HEK293 (cell line): ENCODE data around the gene RBFOX2.
A peak's percentile ranks its signal among the peaks of the same experiment; 100 is the strongest.

Experiments
- CTCF ChIA-PET: fragments of 350-600 bp; formaldehyde crosslinking; extraction: SDS; loops from one replicate; lab custom pipeline; 2021; ENCODE audit warnings: antibody characterized with exemption; lab: Yijun Ruan, JAX
- POLR2A ChIA-PET: fragments of 300-600 bp; formaldehyde crosslinking; extraction: SDS; loops from one replicate; lab custom pipeline; 2020; ENCODE audit warnings: antibody characterized with exemption, inconsistent platforms; lab: Yijun Ruan, JAX
- H3K27ac ChIP-seq: fragments of 200-500 bp; sonication (Bioruptor generic); 2 replicates; pipeline ENCODE4 v1.5.1; 2014; ENCODE audit warnings: low read depth, low read length, control low read depth, inconsistent platforms; ENCODE audit errors: extremely low read depth
- H3K36me3 ChIP-seq, 2 experiments: fragments of 200-500 bp in 1 of 2; sonication (Bioruptor generic) in 1 of 2; 1 replicate in 1 of 2; 2 replicates in 1 of 2; pipeline ENCODE4 v1.5.1; 2014 to 2017; ENCODE audit warnings: inconsistent platforms in 2 of 2, low read length in 2 of 2; ENCODE audit not compliant: control insufficient read depth in 2 of 2, insufficient read depth in 1 of 2
- H3K4me1 ChIP-seq: fragments of 200-500 bp; sonication (Bioruptor generic); 2 replicates; pipeline ENCODE4 v1.5.1; 2014; ENCODE audit warnings: mild to moderate bottlenecking, low read length, inconsistent platforms; ENCODE audit not compliant: control insufficient read depth, insufficient read depth
- H3K4me3 ChIP-seq: 2 replicates; pipeline ENCODE4 v1.5.1; 2011; ENCODE audit warnings: low read depth, mild to moderate bottlenecking, control low read depth, low read length, moderate library complexity
- H3K9me3 ChIP-seq: fragments of 200-500 bp; sonication (Bioruptor generic); 2 replicates; pipeline ENCODE4 v1.5.1; 2014; ENCODE audit warnings: low read depth, low read length, inconsistent platforms; ENCODE audit not compliant: control insufficient read depth, insufficient read depth
- KLF16 ChIP-seq: fragments of 450-650 bp; formaldehyde crosslinking; IDR thresholded peaks from 2 replicates; pipeline ENCODE4 v1.5.1; 2017; ENCODE audit warnings: missing biosample characterization, missing genetic modification characterization
- YY2 ChIP-seq: fragments of 450-650 bp; formaldehyde crosslinking; IDR thresholded peaks from 2 replicates; pipeline ENCODE4 v1.5.1; 2016; ENCODE audit warnings: missing biosample characterization, missing genetic modification characterization
- ZEB2 ChIP-seq: fragments of 450-650 bp; formaldehyde crosslinking; IDR thresholded peaks from 2 replicates; pipeline ENCODE4 v1.5.1; 2016; ENCODE audit warnings: missing biosample characterization, missing genetic modification characterization
- ZFP41 ChIP-seq: fragments of 450-650 bp; formaldehyde crosslinking; IDR thresholded peaks from 2 replicates; pipeline ENCODE4 v1.5.1; 2016; ENCODE audit warnings: missing biosample characterization, missing genetic modification characterization, borderline replicate concordance
- ZNF121 ChIP-seq: fragments of 450-650 bp; formaldehyde crosslinking; IDR thresholded peaks from 2 replicates; pipeline ENCODE4 v1.5.1; 2016; ENCODE audit warnings: missing biosample characterization, missing genetic modification characterization
- ZNF16 ChIP-seq: fragments of 450-650 bp; formaldehyde crosslinking; IDR thresholded peaks from 2 replicates; pipeline ENCODE4 v1.5.1; 2016; ENCODE audit warnings: low read depth, missing biosample characterization, missing genetic modification characterization
- ZNF274 ChIP-seq, 2 experiments: fragments of 200-500 bp in 1 of 2; fragments of 450-650 bp in 1 of 2; sonication (Bioruptor generic) in 1 of 2; formaldehyde crosslinking in 1 of 2; IDR thresholded peaks; 2 replicates each; pipeline versions ENCODE4 v1.5.1 to v1.6.1; 2014 to 2016; ENCODE audit warnings: borderline replicate concordance in 1 of 2, inconsistent platforms in 1 of 2, low read length in 1 of 2, missing biosample characterization in 1 of 2, missing genetic modification characterization in 1 of 2
- ZNF530 ChIP-seq: fragments of 450-650 bp; formaldehyde crosslinking; IDR thresholded peaks from 2 replicates; pipeline ENCODE4 v1.5.1; 2016; ENCODE audit warnings: low read depth, missing biosample characterization, missing genetic modification characterization
- ZNF549 ChIP-seq: fragments of 450-650 bp; IDR thresholded peaks from 2 replicates; pipeline ENCODE4 v1.5.1; 2018; ENCODE audit warnings: missing biosample characterization, missing genetic modification characterization, mild to moderate bottlenecking, inconsistent platforms, moderate library complexity
- ZNF621 ChIP-seq: fragments of 450-650 bp; formaldehyde crosslinking; IDR thresholded peaks from 2 replicates; pipeline ENCODE4 v1.5.1; 2017; ENCODE audit warnings: missing biosample characterization, missing genetic modification characterization
- ZNF664 ChIP-seq: fragments of 450-650 bp; formaldehyde crosslinking; IDR thresholded peaks from 2 replicates; pipeline ENCODE4 v1.5.1; 2016; ENCODE audit warnings: missing biosample characterization, missing genetic modification characterization
- ZXDB ChIP-seq: fragments of 450-650 bp; formaldehyde crosslinking; IDR thresholded peaks from 2 replicates; pipeline ENCODE4 v1.5.1; 2016; ENCODE audit warnings: missing biosample characterization, missing genetic modification characterization
- TF ChIP-seq, protein P1 (sequence below): fragments of 450-650 bp; formaldehyde crosslinking; IDR thresholded peaks from 2 replicates; pipeline ENCODE4 v1.5.1; 2016; ENCODE audit warnings: missing biosample characterization, missing genetic modification characterization
- TF ChIP-seq, protein P2 (sequence below): fragments of 450-650 bp; formaldehyde crosslinking; IDR thresholded peaks from 2 replicates; pipeline ENCODE4 v1.5.1; 2016; ENCODE audit warnings: missing biosample characterization, missing genetic modification characterization
- TF ChIP-seq, protein P3 (sequence below): fragments of 450-650 bp; IDR thresholded peaks from 2 replicates; pipeline ENCODE4 v1.5.1; 2018; ENCODE audit warnings: missing biosample characterization, missing genetic modification characterization
- TF ChIP-seq, protein P4 (sequence below): fragments of 450-650 bp; formaldehyde crosslinking; IDR thresholded peaks from 2 replicates; pipeline ENCODE4 v1.5.1; 2016; ENCODE audit warnings: missing biosample characterization, missing genetic modification characterization
- TF ChIP-seq, protein P5 (sequence below): fragments of 450-650 bp; formaldehyde crosslinking; IDR thresholded peaks from 2 replicates; pipeline ENCODE4; 2016; ENCODE audit warnings: missing biosample characterization, missing genetic modification characterization
- TF ChIP-seq, protein P6 (sequence below): fragments of 450-650 bp; formaldehyde crosslinking; IDR thresholded peaks from 2 replicates; pipeline ENCODE4 v1.5.1; 2016; ENCODE audit warnings: missing biosample characterization, missing genetic modification characterization
- TF ChIP-seq, protein P7 (sequence below): fragments of 450-650 bp; IDR thresholded peaks from 2 replicates; pipeline ENCODE4 v1.5.1; 2018; ENCODE audit warnings: missing biosample characterization, mild to moderate bottlenecking, missing genetic modification characterization

RBFOX2 gene

DNA sequence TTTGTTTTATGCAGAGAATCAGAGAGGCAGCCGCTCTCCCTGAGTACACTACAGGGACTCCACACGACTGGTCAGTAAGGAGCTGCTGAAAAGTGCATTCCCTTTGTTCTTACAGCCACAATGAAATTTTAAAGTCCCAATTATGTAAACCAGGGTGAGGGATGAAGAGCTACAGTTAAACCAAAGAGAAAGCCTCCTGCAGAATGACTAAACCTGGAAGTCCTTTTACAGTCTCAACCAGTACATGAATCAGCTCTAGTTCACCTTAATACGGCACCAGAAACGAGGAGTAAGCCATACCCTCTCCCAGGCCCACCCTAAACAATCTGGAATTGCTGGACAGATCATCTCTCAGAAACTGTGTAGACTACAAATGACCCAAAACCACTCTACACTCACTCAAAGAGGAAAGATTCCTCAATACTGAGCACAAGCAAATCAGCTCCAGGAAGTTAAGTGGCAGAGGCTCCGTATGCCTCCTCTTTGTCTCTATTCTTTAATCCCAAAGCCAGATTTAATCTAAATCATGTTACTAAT is 113.1 kb downstream of the RBFOX2 start (continued):
- 0 out of 2 replicates have a peak, but pooled peaks have one; percentile 2 for TF ChIP-seq ZNF664 (tag by site-specific recombination)
- no peak for TF ChIP-seq ZXDB (tag by site-specific recombination)
- TF ChIP-seq, protein P1, sequence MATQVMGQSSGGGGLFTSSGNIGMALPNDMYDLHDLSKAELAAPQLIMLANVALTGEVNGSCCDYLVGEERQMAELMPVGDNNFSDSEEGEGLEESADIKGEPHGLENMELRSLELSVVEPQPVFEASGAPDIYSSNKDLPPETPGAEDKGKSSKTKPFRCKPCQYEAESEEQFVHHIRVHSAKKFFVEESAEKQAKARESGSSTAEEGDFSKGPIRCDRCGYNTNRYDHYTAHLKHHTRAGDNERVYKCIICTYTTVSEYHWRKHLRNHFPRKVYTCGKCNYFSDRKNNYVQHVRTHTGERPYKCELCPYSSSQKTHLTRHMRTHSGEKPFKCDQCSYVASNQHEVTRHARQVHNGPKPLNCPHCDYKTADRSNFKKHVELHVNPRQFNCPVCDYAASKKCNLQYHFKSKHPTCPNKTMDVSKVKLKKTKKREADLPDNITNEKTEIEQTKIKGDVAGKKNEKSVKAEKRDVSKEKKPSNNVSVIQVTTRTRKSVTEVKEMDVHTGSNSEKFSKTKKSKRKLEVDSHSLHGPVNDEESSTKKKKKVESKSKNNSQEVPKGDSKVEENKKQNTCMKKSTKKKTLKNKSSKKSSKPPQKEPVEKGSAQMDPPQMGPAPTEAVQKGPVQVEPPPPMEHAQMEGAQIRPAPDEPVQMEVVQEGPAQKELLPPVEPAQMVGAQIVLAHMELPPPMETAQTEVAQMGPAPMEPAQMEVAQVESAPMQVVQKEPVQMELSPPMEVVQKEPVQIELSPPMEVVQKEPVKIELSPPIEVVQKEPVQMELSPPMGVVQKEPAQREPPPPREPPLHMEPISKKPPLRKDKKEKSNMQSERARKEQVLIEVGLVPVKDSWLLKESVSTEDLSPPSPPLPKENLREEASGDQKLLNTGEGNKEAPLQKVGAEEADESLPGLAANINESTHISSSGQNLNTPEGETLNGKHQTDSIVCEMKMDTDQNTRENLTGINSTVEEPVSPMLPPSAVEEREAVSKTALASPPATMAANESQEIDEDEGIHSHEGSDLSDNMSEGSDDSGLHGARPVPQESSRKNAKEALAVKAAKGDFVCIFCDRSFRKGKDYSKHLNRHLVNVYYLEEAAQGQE (tag by site-specific recombination) = peak; percentile 72
- TF ChIP-seq ZNF16 (tag by site-specific recombination) = no peak
- no peak for TF ChIP-seq KLF16 (tag by site-specific recombination)
- TF ChIP-seq, protein P2, sequence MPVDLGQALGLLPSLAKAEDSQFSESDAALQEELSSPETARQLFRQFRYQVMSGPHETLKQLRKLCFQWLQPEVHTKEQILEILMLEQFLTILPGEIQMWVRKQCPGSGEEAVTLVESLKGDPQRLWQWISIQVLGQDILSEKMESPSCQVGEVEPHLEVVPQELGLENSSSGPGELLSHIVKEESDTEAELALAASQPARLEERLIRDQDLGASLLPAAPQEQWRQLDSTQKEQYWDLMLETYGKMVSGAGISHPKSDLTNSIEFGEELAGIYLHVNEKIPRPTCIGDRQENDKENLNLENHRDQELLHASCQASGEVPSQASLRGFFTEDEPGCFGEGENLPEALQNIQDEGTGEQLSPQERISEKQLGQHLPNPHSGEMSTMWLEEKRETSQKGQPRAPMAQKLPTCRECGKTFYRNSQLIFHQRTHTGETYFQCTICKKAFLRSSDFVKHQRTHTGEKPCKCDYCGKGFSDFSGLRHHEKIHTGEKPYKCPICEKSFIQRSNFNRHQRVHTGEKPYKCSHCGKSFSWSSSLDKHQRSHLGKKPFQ (tag by site-specific recombination) = peak; percentile 10
- TF ChIP-seq ZNF121 (tag by site-specific recombination) = no peak

DNA sequence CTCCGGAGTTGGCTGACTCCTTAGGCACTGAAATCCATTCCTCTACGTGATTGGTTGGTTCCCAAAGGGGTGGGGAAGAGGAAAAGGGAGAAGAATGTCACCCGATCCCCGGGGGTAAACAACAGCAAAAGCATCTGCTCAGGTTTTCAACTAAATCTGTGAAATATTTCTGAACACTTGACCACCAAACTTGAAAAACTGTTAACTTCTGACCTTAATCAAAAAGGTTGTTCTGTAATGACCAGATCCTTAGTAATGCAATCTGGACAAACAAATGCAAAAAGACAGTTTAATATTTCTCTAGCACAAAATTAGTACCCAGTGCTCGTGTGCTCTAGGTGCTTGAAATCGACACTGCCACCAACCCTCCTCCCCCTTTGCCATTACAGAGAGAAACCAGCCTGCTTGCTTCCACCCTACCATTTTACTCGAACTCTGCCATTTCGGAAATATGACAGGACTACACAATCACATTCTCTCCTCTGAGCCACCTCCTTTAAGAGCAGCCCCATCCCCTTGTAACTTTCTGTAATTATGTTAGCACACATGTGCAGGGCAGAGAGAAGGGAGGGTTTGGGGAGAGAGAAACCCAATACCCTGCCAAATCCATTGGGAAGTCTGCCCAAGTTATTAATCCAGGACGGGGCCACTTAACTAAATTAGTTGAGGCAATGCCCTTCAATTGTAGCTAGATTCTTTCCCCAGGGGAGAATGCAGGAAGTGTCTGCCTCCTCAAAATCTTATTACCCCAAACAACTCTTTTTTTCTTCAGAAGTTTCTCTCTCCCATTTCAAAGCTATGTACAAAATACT is 113.8 kb downstream of the RBFOX2 start:
- Histone ChIP-seq H3K4me1 (peaks cover 26% of the 10 kb centered on the region), H3K27ac (peak overlapping the region; percentile 87), H3K36me3 (no peaks in the 10 kb centered on the region), H3K4me3 (peak overlapping the region; percentile 47), H3K9me3 (no peaks in the 10 kb centered on the region)
- ChIA-PET POLR2A (interaction anchor here (0.8 to 2.4 kb wide), 5 partner anchors 10 to 114 kb away, joined by 3 to 9 read pairs (median 5); partner anchors contain the start of gene RBFOX2), CTCF (interaction anchor here (1.0 to 2.8 kb wide), 11 partner anchors 11 to 564 kb away, joined by 3 to 8 read pairs (median 5); no protein-coding TSS in a partner anchor)
- peak; percentile 77 for TF ChIP-seq ZEB2
- no peak for TF ChIP-seq ZNF530
- no peak for TF ChIP-seq ZNF621 (tag by site-specific recombination)
- TF ChIP-seq YY2 (tag by site-specific recombination) = no peak
- TF ChIP-seq ZNF274 (IDR thresholded peaks at IDR 0.05; ENCODE audit: low read length) = no peak
- no peak for TF ChIP-seq ZNF274 (tag by site-specific recombination; IDR thresholded peaks at IDR 0.05; ENCODE audit: borderline replicate concordance)
- TF ChIP-seq, protein P3, sequence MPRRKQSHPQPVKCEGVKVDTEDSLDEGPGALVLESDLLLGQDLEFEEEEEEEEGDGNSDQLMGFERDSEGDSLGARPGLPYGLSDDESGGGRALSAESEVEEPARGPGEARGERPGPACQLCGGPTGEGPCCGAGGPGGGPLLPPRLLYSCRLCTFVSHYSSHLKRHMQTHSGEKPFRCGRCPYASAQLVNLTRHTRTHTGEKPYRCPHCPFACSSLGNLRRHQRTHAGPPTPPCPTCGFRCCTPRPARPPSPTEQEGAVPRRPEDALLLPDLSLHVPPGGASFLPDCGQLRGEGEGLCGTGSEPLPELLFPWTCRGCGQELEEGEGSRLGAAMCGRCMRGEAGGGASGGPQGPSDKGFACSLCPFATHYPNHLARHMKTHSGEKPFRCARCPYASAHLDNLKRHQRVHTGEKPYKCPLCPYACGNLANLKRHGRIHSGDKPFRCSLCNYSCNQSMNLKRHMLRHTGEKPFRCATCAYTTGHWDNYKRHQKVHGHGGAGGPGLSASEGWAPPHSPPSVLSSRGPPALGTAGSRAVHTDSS (tag by site-specific recombination) = no peak
- TF ChIP-seq, protein P4, sequence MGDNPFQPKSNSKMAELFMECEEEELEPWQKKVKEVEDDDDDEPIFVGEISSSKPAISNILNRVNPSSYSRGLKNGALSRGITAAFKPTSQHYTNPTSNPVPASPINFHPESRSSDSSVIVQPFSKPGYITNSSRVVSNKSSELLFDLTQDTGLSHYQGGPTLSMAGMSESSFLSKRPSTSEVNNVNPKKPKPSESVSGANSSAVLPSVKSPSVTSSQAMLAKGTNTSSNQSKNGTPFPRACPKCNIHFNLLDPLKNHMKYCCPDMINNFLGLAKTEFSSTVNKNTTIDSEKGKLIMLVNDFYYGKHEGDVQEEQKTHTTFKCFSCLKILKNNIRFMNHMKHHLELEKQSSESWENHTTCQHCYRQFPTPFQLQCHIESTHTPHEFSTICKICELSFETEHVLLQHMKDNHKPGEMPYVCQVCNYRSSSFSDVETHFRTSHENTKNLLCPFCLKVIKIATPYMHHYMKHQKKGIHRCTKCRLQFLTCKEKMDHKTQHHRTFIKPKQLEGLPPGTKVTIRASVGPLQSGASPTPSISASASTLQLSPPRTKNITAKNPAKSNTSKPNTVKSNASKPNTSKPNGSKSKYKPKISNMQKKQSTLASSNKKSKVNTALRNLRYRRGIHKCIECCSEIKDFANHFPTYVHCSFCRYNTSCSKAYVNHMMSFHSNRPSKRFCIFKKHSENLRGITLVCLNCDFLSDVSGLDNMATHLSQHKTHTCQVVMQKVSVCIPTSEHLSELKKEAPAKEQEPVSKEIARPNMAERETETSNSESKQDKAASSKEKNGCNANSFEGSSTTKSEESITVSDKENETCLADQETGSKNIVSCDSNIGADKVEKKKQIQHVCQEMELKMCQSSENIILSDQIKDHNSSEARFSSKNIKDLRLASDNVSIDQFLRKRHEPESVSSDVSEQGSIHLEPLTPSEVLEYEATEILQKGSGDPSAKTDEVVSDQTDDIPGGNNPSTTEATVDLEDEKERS (tag by site-specific recombination) = no peak
- no peak for TF ChIP-seq ZNF549 (tag by site-specific recombination)
- TF ChIP-seq ZFP41 = no peak
- TF ChIP-seq, protein P5, sequence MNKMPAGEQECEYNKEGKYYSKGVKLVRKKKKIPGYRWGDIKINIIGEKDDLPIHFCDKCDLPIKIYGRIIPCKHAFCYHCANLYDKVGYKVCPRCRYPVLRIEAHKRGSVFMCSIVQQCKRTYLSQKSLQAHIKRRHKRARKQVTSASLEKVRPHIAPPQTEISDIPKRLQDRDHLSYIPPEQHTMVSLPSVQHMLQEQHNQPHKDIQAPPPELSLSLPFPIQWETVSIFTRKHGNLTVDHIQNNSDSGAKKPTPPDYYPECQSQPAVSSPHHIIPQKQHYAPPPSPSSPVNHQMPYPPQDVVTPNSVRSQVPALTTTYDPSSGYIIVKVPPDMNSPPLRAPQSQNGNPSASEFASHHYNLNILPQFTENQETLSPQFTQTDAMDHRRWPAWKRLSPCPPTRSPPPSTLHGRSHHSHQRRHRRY (tag by site-specific recombination) = no peak
- TF ChIP-seq, protein P6, sequence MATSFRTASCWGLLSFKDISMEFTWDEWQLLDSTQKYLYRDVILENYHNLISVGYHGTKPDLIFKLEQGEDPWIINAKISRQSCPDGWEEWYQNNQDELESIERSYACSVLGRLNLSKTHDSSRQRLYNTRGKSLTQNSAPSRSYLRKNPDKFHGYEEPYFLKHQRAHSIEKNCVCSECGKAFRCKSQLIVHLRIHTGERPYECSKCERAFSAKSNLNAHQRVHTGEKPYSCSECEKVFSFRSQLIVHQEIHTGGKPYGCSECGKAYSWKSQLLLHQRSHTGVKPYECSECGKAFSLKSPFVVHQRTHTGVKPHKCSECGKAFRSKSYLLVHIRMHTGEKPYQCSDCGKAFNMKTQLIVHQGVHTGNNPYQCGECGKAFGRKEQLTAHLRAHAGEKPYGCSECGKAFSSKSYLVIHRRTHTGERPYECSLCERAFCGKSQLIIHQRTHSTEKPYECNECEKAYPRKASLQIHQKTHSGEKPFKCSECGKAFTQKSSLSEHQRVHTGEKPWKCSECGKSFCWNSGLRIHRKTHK = no peak
- TF ChIP-seq, protein P7, sequence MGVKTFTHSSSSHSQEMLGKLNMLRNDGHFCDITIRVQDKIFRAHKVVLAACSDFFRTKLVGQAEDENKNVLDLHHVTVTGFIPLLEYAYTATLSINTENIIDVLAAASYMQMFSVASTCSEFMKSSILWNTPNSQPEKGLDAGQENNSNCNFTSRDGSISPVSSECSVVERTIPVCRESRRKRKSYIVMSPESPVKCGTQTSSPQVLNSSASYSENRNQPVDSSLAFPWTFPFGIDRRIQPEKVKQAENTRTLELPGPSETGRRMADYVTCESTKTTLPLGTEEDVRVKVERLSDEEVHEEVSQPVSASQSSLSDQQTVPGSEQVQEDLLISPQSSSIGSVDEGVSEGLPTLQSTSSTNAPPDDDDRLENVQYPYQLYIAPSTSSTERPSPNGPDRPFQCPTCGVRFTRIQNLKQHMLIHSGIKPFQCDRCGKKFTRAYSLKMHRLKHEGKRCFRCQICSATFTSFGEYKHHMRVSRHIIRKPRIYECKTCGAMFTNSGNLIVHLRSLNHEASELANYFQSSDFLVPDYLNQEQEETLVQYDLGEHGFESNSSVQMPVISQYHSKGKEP = peak; percentile 75
